ENCODE measurements around the gene LRRC75A.

DNA sequence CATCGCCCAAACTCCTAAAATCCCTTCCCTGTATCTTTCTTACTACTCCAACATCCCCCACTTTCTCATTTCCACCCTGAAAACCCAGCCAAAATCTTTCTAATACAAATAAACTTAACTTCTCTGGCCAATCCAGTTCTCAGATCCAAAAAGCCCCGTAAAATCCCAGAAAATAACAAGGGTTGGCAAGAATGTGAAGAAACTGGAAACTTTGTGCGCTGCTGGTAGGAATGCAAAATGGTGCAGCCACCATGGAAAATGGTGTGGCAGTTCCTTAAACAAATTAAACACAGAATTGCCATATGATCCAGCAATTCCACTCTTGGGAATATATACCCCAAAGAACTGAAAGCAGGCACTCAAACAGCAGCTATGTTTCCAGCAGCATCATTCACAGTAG lies 24.1 kb downstream of the LRRC75A start:
- TF ChIP-seq, protein P1, sequence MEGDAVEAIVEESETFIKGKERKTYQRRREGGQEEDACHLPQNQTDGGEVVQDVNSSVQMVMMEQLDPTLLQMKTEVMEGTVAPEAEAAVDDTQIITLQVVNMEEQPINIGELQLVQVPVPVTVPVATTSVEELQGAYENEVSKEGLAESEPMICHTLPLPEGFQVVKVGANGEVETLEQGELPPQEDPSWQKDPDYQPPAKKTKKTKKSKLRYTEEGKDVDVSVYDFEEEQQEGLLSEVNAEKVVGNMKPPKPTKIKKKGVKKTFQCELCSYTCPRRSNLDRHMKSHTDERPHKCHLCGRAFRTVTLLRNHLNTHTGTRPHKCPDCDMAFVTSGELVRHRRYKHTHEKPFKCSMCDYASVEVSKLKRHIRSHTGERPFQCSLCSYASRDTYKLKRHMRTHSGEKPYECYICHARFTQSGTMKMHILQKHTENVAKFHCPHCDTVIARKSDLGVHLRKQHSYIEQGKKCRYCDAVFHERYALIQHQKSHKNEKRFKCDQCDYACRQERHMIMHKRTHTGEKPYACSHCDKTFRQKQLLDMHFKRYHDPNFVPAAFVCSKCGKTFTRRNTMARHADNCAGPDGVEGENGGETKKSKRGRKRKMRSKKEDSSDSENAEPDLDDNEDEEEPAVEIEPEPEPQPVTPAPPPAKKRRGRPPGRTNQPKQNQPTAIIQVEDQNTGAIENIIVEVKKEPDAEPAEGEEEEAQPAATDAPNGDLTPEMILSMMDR (IDR thresholded peaks at IDR 0.05), result no peak
- no peak for TF ChIP-seq POLR2A (IDR thresholded peaks at IDR 0.05)
